HUDEP-2 (cell line): ENCODE measurements around the gene FIP1L1.
"Not testable (repeated sequence)": the region's sequence is repeated elsewhere in the genome, so short reads cannot be mapped to it uniquely, and the experiment has no call there.

Experiments
- DNase-seq, 76 experiments: peaks; one replicate each; lab custom pipeline; 2025; ENCODE audit not compliant: unreplicated experiment in 76 of 76; lab: John Stamatoyannopoulos, UW

Gene FIP1L1, protein sequence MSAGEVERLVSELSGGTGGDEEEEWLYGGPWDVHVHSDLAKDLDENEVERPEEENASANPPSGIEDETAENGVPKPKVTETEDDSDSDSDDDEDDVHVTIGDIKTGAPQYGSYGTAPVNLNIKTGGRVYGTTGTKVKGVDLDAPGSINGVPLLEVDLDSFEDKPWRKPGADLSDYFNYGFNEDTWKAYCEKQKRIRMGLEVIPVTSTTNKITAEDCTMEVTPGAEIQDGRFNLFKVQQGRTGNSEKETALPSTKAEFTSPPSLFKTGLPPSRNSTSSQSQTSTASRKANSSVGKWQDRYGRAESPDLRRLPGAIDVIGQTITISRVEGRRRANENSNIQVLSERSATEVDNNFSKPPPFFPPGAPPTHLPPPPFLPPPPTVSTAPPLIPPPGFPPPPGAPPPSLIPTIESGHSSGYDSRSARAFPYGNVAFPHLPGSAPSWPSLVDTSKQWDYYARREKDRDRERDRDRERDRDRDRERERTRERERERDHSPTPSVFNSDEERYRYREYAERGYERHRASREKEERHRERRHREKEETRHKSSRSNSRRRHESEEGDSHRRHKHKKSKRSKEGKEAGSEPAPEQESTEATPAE

DNA sequence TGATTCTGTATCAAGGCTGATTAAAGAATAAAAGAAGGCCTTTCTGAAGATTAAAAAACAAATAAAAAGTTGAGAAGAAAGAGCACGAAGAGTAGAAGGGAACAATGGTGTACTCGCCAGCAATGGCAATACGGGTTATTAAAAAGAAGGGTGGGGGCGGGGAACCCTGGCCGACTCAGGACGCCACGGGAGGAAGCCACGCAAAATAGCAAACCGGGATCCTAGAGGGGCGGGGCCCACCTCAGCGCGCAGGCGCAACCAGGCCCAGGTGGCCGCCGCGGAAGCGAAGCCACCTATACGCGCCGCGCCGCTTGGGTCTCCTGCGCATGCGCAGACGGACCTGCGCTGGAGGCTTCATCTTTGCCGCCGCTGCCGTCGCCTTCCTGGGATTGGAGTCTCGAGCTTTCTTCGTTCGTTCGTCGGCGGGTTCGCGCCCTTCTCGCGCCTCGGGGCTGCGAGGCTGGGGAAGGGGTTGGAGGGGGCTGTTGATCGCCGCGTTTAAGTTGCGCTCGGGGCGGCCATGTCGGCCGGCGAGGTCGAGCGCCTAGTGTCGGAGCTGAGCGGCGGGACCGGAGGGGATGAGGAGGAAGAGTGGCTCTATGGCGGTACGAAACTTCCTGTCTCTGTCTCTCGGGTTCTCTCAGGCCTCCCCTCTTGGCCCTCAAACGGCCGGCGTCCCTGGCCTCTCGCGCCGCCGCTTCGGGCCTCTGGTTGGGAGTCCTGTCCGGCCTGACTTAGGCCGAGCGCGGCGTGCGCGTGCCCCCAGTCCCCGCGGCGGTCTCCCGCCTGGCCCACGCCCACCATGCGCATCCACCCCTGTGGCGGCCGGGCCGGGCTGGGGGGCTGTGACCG lies at the start of gene FIP1L1:
FIP1L1 (plus strand) TSS at position 323 of the 852 bp plus-strand sequence; CDS start at position 521, 198 bp downstream.
- DNase-seq: peak in 75 of 76 experiments; percentile 15 to 96 (median 88)

DNA sequence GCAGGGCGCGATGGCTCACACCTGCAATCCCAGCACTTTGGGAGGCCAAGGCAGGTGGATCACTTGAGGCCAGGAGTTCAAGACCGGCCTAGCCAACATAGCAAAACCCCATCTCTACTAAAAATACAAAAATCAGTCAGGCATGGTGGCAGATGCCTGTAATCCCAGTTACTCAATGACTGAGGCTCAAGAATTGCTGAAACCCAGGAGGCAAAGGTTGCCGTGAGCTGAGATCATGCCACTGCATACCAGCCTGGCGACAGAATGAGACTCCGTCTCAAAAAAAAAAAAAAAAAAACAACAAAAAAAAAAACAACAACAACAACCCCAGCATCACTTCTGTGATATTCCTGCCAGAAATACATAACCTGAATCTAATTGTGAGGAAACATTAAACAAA lies 42.5 kb upstream of the FIP1L1 start:
- DNase-seq: not testable (repeated sequence)

DNA sequence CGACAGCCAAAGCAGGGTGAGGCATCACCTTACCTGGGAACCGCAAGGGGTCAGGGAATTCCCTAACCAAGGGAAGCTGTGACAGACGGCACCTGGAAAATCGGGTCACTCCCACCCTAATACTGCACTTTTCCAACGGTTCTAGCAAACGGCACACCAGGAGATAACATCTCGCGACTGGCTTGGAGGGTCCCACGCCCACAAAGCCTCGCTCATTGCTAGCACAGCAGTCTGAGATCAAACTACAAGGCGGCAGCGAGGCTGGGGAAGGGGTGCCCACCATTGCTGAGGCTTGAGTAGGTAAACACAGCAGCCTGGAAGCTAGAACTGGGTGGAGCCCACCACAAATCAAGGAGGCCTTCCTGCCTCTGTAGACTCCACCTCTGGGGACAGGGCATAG lies 37.3 kb upstream of the FIP1L1 start:
- DNase-seq: not testable (repeated sequence)

DNA sequence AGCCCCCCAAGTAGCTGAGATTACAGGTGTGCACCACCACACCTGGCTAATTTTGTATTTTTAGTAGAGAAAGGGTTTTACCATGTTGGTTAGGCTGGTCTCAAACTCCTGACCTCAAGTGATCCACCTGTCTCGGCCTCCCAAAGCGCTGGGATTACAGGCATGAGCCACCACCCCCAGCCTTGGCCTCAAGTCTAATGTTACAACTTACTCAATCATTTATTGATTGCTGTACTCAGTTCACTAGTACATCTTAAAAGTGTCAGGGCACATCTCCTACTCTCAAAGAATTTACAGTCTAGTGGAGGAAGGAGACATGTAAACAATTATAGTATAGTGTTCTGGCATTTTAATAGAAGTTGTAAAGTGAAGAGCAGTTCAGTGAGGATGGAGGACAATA lies 31.0 kb upstream of the FIP1L1 start:
- DNase-seq: not testable (repeated sequence)

DNA sequence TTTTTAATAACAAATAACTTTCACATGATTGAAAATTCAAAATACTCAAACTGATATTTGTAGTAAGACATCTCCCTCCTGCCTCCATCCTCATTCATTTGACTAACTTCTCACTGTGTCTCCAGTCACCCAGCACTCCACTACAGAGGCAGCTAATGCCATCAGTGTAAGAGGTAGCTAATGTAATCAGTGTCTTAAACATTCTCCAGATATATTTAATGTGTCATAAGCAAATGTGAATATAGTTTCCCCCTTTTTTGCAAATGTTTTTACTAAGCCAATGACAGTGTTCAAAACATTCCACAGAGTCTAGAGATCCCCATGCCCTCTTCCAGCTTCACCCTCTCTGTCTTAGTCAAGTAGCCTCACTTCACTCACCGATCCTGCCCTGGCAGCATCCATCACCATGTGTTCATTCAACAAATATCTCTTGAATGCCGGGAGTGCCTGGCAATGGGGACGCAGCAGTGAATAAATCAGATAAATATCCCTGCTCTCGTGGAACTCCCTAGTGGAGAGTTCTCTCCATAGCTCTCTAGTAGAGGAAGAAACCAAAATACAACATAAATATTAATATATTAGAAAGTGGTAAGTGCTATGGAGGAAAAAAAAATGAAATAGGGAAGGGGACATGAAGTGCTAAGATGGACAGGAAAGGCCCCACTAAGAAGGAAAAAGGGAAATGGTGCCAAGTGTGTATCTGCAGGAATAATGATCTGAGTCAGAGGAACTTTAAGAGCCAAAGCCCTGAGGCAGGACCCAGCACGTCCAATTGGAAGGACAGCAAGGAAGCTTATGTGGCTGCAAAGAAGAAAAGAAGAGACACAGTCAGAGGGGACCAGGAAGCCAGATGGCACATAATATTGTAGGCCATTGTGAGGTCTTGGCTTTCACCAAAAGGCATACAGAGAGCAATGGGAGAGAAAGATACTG lies 30.3 kb upstream of the FIP1L1 start:
- no peak for DNase-seq

DNA sequence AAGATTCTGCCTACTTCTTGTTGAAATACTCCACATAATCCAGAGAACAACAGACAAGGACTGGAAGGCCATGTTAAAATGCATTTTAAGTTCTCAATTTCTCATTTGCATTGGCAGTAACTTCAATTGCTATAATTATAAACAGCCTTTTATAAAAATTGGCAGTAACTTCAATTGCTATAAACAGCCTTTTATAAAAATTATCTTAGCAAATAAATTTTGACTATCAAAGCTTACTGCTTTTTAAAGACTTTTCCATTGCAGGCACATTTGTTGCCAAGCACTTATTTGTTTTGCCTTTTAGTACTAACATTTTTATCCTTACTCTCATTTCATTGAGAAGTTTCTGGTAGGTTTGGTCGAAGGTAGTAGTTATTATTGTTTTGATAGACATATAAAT lies 29.4 kb upstream of the FIP1L1 start:
- DNase-seq: no peak

DNA sequence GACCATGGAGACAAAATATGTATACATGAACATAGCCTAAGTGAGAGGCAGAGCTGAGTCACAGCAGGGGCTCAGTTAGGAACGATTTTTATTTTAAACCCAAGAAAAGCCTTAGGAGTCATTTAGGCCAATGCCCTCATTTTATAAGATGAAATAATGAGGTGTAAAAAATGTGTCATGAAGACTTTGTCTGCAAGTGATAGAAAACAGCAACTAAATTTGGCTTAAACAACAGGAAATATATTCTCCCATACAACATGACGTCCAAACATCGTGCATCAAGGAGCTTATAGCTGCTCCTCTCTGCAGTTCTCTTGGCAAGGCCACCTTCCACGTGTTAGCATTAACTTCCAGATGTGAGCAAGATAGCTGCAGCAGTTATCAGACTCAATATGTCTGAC lies 28.4 kb upstream of the FIP1L1 start:
- no peak for DNase-seq

DNA sequence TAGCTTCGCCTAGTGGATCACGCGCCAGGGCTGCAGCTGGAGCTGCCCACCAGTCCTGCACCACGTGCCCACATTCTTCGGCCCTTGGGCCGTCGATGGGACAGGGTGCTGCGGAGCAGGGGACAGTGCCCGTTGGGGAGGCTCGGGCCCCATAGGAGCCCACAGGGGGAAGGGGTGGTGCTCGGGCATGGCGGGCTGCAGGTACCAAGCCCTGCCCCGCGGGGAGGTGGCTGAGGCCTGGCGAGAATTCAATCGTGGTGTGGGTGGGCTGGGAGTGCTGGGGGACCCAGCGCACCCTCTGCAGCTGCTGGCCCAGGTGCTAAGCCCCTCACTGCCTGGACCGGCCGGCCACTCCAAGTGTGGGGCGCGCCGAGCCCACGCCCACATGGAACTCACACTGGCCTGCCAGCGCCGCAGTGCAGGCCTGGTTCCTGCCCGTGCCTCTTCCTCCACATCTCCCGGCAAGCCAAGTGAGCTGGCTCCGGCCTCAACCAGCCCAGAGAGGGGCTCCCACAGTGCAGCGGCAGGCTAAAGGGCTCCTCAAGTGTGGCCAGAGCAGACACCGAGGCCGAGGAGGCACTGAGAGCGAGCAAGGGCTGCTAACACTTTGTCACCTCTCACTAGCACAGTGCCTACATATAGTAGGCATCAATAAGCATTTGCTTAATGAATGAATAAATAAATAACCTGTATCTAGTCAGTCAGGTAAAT lies 23.3 kb upstream of the FIP1L1 start:
- DNase-seq: no peak

DNA sequence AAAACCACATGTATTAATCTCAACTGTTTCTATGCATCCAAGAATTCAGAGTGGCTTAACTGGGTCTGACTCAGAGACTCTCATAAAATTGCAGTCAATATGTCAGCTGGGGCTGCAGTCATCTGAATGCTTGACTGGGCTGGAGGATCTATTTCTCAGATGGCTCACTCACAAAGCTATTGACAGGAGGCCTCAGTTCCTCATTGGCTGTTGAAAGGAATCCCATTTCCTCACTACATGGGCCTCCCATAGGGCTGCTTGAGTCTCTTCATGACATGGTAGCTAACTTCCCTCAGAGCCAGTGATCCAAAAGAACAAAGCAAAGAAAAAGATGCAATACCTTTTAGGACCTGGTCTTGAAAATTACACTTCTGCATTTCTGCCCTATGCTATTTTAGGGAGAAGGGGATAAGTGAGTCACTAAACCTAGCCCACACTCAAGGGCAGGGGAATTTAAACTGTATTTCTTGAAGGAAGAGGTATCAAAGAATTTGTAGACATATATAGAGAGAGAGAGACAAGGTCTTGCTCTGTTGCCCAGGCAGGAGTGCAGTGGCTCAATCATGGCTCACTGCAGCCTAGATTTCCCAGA lies 21.4 kb upstream of the FIP1L1 start:
- no peak for DNase-seq

DNA sequence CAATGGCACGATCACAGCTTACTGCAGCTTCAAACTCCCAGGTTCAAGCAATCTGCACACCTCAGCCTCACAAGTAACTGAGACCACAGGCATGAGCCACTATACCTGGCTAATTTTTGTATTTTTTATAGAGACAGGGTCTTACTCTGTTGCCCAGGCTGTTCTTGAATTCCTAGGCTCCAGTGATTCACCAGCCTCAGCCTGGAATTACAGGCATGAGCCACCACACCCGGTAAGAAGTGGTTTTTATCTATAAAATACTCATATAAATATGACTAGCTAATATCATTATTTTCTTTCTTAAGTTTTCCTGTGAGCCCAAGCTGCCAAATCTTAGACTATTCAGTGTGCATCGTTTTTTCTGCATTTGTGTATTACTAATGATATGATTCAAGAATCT lies 16.0 kb upstream of the FIP1L1 start:
- no peak for DNase-seq

DNA sequence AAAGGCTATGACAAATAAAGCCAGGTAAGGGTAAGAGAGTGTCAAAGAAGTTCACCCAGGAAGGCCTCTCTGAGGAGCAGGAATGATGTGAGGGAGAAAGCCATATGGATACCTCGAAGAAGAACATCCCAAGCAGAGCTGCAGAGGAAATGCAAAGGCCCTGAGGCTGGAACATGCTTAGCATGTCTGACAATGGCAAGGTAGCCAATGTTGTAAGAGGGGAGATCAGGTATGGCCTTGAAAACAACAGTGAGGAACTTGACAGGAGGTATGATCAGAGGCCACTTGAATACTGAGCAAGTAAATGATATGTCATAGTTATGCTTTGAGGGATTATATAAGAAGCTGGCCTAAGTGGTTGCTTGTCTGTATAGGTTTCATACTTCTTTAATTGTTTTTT lies 15.3 kb upstream of the FIP1L1 start:
- DNase-seq: no peak

DNA sequence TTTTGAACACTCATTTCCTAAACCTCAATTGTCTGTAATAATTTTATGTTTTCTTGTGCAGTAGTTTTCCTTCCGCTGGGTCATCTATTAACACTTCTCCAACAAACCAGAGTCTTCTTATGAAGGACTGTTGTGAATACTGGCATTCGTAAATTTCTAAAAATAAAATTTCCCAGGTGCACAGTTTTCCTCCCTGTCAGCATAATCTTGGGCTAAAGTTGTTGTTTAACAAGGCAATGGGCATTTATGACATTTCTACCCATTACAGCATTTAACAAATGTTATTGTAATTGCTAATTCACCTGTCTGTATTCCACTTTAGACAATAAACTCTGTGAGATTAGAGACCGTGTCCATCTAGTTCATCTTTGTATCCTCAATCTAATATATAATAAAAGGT lies 12.8 kb upstream of the FIP1L1 start:
- no peak for DNase-seq

DNA sequence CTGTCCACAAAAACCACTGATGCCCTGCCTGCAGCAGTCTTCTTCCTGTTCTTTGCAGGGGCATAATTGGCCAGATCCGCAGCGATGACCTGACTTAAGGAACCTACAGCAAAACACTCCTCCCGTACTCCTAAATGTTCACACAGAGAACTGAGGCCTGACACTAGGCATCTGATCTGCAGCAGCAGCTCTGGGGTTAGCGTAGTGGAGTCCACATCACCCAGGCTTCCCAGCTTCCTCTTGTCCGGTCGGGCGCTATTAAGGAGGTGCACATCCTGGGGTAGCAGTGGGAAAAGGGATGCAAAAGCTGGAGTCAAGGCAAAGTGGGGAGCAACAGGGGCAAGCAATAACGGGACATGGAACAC lies 12.3 kb upstream of the FIP1L1 start:
- peak in 36 of 76 experiments; percentile 2 to 52 (median 15) for DNase-seq

DNA sequence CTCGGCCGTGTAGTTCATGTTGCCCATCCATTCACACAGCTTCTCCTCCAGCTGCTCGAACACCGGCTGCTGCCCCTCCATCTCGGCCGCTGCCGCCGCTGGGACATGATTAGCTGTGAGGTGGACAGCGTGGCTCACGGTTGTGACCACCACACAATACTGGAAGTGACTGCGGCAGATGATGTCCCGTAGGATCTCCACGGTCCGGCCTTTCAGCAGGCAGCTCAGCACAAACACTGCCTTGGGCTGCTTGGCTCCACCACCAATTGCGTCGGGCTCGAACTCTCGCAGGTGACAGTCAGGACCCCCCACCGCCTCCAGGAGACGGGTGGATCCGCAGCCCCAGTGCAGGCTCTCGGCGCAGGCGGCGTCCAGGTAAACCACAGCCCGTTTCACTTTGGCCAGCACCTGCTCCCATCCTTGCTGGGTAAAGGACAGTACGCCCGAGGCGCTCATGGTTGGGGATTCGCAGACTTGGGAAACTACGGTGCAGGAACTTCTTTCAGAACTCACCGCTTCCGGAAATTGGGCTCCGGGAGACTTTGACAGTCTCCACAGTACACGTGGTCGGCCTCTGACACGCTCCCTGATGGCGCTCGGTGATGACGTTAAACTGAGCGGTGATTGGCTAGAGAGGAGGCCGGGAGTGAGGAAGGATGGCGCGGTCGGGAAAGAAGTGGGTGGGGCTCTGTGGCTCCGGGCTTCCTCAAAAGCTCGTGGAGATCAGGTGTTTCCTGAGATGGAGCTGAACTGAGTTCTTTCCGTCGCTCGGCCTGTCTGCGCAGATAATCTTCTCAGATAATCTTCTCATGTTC lies 11.7 kb upstream of the FIP1L1 start, which contains the start of gene SCFD2:
SCFD2 (minus strand) TSS at position 576 of the 815 bp plus-strand sequence.
- DNase-seq: peak; percentile 51 to 96 (median 90)

DNA sequence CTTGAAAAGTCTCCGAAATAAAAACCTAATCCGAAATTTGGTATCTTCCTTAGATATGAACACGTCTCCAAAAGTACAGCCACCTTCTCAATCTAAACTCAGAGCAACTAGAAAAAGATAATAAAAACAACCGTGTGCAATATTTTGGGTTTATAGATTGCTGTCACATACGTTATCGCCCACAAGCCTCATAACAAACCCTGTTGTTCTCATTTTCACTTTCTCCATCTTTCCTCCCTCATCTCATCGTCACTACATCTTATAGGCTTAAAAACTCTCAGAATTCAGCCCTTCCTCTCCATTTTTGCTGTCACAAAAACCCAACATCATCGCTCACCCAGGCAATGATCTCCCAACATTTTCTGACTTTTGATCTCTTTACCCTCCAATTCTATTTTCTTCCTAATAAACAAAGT lies 11.1 kb upstream of the FIP1L1 start:
- no peak for DNase-seq

DNA sequence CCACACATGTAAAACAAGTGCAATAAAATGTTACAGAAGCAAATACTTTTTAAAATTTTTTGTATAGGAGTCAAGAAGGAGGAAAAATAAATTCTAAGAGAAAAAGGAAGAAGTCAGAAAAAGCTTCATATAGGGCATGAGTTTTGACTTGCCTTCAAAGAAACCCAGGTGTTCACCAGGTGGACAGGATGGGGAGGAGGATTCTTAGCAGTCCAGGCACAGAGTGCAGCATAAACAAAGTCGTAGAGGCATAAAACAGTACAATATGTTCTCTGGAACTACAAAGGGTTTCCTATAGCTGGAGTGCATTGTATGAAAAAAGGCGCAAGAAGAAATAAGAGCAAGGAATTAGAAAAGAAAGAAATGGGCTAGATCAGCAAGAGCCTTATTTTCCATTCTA lies 9.7 kb upstream of the FIP1L1 start:
- DNase-seq: no peak

DNA sequence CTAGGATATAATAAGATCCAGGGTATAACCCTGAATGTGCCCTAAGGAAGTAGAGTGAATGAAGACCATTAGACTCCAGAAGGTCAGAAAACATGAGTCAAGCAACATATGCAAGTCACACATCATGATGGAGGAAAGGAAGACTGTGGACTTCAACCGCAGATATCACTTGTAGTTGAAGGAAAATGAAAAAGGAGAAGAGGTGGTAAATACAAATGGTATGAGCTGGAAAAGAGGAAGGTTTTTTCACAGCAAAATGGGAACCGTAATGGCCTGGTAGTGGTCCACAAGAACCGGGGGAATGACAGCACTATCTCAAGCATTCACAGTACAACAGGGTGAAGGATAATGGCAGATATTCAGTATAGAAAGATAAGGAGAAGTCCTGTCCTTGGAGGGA lies 6.4 kb upstream of the FIP1L1 start:
- no peak for DNase-seq

DNA sequence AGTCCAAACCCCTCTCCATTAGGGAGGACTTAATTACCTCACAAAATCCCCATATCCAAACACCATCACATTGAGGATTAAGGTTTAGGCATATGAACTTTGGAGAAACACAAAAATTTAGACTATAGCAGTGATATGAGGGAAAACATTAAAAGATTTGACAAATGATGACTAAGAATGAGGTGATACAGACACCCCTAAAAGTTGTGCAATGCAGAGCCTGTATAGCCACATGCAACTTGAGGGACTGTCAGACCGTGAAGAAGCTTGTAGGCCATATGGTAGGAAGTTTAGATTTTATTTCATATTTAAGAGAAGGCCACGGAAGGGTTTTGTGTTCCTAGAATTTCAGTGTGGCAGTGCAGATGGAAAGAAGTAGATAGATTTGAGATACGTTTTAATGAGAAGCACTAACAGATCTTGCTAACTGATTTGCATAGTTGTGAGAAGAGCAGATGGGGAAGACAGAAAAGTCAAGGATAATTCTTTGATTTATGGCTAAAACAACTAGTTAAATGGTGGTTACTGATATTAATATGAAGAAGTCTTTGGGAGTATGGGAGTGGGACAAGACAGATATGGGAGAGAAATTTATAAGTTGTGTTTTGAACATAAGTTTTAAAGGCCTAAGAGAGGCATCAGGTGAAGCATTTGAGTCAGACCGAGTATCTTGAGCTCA lies 5.5 kb upstream of the FIP1L1 start:
- no peak for DNase-seq
